Activated CD4-positive, alpha-beta T cell treated with anti-CD3 and anti-CD28 coated beads, Interleukin-2, amount 50 U/mL, for 24 hours (primary cell): ENCODE results near the gene DGKE.

Experiments used
- DNase-seq, 2 donors: peaks; one replicate each; pipeline ENCODE4 v3.0.0-alpha.2; 2020; ENCODE audit warnings: low read depth in 1 of 2, low spot score in 1 of 2

Gene DGKE

DNA sequence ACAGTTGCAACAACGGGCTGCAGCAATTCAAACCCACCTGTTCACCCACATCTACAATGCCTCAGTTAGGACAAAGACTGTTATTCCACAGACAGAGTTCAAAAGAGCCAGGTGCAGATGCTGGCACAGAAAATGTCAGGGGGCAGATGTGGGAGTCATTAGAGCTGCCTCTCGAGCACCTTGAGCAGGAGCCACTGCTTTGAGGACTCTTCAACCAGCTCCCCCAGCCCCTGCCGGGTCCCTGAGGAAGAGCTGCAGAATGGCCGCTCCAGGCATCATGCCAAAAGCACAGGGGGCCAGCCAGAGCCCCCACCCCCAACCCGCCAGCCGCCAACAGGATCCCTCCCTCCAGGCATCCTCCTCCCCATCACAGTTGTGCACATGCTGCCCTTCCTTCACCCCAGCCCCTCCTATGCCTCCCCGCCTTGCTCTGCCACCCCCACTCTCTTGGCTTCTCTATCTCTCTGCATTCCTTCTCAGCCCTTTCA, 21.0 kb upstream of the DGKE start:
- no peak for DNase-seq

DNA sequence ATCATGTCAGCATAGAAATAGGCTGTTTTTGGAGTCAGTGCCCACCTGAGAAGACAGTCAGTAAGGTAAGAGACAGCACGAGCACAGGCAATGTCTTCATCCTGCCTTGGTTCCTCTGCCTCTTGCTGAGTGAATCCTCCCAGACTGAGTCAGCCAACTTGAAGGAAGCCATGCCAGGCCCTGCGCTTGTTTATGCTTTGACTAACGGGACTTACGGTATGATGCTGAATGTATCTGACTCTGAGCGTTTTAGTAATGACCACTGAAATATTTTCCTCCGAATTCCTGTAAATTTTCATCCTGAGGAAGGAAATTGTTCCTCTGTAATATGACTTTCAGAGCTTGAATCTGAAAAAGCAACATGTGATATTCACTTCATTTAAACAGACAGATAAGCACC, 18.2 kb upstream of the DGKE start:
- no peak for DNase-seq

DNA sequence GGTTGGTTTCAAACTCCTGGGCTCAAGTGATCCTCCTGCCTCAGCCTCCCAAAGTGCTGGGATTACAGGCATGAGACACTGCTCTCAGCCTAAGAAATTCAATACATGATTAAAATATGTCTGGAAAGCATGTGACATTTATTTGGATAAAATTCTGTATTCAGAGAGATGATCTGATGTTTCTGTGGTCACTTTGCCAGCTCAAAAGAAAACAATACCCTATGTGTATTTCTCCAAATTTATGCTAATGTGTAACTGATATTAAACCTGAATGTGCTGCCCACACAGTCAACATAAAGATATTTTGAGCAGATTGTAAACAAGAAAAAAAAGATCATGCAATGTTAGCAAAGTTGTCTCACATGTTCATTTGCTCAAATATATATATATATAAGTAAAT, 16.9 kb upstream of the DGKE start:
- DNase-seq: no peak

DNA sequence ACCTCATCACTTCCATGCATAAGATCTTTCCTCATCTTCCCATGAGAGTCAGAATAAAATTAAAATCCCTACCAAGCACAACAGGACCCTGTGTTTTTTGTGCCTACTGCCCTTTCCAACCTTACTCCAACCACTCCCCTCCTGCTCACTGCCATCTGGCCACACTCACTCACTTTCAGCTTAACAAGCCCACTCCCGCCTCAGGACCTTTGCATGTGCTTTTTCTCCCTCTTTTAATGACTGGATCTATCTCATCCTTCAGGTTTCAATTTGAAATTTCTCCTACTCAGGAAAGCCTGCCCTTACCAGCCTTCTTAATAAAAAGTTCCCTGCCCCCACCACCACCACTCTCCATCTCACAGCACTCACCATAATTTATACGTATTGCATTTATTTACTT, 14.9 kb upstream of the DGKE start:
- DNase-seq: no peak

DNA sequence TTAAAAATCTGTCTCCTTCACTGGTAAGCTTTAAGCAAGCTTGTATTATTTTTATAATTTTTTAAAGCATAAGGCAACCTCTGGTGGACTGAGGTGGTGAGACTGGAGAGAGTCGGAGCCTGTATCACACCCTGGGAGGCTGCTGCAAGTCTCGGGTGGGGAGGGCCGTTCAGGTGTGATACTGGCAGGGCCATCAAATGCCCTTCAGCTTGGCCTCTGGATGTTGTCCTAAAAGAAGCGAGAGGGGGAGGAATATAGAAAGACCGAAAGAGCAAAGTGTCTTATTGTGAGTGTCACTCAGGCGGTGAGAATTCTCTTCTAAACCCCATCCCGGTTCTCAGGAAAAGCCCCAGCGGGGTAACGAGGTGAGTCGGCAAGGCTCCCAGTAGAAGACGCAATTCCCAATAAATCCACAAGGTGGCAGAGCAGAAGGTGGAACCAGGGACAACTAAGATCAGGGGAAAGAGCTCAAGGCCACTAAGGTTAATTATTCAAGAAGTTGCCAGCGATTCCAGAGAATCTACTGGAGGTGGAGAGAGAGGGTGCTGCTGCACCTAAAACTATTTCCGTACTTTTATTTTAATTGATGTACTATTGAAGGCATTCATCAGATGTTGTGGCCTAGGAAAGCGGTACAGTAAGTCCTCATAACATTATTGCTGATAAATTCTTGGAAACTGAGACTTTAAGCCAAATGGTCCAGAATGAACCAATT, 14.4 kb upstream of the DGKE start:
- DNase-seq: peak; percentile 46 to 72

DNA sequence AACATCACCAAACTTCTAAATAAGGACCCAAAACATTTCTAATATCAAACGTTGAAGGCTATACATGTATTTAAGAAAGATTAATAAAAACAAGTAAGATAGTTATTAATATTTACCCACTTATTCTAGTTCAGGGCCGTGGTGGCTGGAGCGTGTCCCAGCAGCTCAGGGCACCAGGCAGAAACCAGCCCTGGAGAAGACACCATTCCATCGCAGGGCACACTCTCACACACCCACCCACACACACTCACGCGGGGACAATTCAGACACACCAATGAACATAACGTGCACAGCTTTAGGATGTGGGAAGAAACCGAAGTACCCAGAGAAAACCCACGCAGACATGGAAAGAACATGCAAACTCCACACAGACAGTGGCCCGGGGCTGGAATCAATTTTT, 13.7 kb upstream of the DGKE start:
- no peak for DNase-seq

DNA sequence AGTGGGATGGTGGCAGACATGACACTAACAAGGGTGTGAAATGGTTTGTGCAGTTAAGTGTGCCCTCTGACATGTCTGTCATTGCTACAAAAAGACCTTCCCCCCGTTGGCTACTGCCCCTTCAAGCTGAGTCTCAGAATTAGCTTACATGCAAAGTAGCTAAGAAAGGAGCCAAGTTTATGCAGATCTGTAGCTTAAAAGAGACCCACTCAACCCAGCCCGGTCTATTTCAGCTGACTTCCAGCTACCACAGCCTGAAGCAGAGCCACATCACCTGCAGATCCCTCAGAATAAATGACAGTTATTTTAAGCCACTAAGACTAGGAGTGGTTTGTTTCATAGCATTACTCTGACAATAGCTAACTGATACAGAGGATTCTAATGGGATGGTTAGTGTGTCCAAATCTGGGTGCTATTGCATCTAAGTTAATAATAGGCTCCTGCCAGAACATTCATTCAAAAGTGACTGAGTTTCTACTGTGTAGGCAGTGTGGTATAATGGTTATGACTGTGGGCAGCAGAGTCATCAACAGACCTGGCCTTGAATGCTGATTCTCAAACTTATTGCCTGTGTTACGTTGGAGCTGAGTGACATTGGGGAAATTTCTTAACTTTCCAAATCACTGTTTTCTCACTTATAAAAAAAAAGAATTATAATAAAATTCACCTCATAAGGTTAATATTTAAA, 12.0 kb upstream of the DGKE start:
- no peak for DNase-seq

DNA sequence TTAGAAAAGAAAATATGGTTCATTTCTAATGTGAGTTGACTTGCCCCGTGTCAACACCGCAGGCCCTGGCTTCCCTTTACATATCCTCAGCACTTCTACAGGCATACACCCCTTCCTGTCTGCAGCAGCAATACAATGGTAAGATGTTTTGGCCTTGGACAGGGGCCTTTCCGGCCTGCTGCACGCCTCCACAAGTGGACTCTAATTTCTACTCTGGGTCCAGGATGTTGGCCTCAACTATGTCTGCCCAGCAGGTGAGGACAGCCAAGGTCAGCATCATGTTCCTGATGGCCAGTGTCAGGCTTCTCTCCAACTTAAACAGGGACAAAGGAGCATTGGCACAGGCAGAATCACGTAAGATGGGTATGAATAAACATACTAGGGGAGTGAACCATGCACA, 11.2 kb upstream of the DGKE start:
- DNase-seq: no peak

DNA sequence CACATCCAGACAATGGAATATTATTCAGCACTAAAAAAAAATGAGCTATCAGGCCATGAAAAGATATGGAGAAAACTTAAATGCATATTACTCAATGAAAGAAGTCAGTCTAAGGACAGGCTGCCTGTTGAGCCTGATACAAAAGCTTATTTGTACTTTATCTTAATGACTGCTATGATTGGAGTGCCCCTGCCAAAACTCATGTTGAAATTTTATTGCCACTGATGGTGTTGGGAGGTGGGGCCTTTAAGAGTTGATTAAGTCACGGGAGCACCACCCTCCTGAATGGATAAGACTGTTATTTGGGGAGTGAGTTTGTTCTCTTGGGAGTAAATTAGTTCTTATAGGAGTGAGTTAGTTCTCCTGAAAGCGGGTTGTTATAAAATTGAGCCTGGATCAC, 10.1 kb upstream of the DGKE start:
- no peak for DNase-seq

DNA sequence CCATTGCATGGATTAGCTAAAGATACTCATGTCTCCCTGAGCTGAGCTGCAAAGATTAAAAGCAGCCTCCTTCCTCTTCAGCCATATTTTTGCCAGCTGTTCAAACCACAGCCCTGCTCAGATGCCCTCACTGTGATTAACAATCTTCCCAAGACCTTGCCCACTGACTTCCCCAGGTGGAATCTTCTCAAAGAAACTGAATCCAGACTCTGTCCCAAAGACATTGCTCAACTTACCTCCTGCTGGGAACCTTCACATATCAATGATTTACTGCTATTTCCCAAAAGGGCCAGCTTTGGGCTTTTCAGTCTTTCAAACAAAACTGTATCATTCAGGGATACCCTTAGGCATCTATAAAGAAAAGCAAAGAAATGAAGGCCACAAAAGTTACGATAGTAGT, 9.4 kb upstream of the DGKE start:
- DNase-seq: no peak

DNA sequence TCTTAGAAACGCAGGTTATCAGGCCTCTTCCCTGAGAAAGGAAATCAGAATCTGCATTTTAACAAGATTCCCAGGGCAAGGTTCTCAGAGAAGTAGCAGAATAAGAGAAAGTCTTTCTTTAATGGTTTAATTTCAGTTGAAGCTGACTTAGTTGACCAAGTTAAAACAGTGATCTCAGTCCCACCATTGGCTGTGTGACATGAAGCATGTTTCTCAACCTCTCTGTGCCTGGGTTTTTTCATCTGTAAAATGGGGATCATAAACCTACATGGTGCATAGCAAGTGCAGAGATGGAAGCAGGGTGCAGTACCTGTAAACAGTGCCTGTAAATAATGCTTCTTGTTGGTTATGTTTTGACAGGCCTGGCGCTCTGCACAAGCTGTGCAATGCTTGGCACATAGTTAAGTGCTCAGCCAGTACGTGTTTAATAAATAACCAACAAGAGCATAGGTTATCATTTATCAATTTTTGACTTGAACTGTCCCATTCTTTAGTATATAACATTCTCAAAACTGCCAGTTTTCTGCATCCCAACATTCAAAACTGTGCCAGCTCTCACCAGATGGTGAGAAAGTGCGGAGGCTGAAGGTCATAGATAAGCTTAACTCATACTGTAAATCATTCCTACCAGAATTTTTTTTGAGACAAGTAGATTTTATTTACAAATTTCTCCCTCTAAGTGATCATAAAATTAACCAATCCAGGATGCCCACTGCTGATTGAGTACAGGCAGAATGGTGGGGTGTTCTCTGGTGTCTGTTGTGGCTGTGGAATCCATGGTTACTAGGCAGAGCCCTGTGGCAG, 7.1 kb upstream of the DGKE start:
- no peak for DNase-seq

DNA sequence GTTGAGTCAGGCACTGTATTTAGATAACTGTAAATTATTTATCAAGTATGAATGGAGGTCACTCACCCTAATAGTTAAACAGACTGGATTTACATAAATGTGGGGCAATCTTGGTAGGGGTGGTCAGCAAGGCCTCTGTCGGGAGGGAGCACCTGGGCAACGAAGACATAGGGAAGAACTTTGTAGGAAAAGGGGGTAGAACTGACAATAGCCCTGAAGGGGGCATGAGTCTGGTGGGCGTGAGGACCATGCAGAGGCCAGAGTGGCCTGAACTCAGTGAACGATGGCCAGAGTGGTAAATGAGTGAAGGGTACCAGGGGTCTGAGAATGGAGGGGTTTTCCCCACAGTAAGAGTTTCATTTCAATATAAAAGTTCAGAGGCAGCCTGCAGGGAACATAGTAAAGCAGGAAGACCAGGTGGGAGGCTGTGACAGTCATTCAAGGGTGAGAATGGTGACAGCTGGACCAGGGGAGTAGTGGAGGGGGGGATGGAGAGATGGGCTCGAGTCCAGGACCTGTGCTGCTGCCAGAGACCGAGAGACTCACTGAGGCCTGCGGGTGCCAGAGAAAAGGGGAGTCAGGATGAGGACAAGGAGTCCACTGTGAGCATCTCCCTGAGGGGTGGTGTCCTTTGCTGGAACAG, 3.1 kb upstream of the DGKE start:
- no peak for DNase-seq

DNA sequence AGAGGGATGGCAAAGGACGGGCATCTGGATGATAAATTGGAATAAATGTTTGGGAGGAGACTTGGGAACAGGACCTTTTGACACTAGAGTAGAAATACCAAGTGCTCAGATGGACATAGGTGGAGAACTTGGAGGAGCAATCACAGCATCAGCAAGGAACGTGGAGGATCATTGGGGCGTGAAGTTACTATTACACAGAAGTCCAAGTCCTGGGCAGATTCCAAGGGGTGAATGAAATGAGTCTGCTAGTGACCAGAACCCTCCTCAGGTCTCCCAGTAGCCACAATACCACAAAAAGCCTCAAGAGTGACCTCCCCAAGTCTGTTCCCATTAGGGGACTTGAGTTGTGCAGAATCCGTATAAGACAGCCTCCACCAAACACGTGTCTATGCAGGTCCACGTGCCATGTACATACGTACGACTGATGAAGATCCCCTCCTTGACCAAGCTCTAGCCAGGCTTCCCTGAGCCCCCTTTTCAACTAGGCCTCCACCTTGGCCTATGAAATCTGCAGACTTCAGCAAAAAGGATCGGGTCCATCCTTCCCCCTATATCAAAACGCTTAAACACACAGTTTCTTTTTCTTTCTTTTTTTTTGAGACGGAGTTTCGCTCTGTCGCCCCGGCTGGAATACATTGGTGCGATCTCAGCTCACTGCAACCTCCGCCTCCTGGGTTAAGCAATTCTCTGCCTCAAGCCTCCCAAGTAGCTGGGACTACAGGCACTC, 2.4 kb upstream of the DGKE start:
- no peak for DNase-seq

DNA sequence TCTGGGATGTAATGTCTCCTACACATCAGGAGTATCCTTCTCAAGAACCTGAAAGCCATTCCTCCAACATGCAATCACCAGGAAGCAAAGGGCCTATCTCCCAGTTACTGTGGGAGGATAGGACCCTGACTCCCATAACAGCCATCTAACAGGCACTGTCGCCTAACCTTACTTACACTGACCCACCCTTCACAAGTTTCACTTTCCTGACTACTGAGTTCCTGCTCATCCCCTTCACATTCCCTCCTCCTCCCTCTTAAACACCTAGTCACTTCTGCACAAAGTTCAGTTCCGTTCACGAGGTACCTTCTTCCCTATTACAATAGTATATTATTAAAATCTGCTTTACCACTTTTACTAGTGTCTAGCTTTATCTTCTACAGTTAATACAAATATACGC, 1.5 kb upstream of the DGKE start:
- DNase-seq: no peak

DNA sequence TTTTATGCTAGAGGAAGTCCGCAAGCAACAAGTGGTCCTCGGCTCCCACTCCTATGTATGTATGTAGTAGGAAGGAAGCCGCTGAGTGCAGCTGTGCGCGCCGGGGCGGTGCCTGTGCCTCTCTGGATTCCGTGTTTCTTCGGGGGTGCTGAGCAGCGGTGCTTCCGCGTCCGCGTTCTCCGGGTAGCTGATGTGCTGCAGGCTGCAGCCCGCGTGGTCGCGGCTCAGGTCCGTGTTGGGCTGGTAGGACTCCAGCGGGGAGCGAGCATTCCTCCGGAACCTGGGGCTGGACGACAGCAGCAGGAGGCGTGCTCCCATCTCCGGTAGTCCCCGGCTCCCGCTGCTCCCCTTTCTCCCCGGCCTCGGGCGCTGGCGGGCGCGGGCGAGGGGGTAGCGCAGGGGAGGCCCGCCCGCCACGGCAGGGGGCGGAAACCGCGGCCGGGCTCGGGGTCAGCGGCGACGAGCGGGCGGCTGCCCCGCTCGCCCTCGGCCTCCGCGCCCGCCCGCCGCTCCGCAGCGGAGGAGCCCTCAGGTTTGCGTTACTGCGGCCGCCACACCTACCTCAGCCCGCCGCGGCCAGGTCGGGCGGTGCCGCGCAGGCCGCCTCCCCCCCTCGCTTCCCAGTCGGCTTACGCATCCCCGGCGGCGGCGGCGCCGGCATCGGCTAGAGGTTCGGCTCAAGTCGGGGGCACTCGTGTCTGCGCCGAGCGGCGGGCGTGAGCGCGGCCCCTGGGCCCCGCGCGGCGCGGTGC, 718 bp upstream of the DGKE start:
- DNase-seq: peak; percentile 37 to 46

DNA sequence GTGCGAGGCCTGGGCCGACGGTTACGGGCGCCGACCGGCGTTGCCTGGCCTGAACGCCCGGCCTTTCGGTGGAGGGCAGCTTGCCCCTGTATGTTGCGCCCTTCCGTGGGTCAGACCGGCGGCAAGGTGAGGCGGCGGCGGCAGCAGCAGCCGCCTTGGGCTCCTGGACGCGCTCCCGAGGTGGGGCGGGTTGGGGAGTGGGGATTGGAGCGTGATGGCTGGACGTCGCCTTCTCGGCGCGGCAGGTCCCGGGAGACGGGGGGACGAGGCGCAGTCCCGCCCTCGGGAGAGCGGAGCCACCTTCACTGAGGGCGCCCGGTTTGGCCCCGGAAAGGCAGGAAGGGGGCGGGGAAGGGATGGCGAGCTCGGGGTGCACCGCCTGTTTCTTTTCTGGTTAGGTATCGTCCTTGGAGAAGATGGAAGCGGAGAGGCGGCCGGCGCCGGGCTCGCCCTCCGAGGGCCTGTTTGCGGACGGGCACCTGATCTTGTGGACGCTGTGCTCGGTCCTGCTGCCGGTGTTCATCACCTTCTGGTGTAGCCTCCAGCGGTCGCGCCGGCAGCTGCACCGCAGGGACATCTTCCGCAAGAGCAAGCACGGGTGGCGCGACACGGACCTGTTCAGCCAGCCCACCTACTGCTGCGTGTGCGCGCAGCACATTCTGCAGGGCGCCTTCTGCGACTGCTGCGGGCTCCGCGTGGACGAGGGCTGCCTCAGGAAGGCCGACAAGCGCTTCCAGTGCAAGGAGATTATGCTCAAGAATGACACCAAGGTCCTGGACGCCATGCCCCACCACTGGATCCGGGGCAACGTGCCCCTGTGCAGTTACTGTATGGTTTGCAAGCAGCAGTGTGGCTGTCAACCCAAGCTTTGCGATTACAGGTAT, 671 bp downstream of the DGKE start:
- DNase-seq: peak; percentile 49 to 50

DNA sequence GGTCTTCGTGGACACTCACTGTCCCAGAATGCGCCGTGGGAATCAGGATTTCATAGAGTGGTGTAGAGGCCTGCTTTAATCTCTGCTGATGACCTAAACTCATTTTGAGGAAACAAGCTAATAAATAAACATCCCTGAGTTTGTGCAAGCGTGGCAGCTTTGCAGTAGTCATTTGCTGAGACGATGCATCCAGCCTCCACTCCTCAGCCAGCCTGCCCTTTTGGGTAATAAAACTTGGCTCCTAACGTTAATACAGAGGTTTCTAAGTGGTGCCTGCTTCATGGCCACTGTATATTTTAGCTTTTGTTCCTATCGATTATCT, 1.3 kb downstream of the DGKE start:
- no peak for DNase-seq

DNA sequence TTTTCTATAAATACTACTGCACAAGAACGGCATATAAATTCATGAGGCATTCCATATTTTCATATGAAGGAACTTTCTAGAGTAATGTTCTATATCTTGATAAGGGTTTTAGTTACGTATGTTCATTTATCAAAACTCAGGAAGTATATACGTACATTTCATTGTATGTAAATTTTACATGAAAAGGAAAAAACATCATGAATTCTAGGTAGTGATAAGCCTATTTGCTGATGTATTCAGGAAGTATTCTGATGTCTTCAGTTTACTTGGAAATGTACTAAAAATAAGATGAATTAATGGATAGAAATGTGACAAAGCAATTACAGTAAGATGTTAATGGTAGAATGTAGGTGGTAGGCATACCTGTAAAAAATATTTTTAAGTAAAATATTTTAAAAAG, 4.7 kb downstream of the DGKE start:
- DNase-seq: no peak

DNA sequence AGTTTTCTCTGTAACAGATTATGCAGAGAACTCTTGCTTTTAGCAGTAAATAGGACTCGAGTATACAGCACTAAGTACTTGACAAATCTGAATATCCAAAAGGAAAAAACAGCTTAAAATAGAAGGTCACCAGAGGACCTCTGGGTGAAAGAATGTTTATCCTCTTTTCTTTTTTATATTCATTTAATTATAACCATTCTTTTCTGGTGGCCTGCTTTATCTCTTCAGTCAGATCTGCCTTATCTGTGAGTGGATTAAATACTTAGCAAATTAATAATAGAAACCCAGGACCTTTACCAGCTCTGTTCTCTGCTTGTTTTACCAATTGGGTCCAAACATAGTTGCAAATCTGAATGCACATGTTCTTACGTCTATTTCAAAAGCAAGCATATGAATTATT, 8.6 kb downstream of the DGKE start:
- DNase-seq: no peak
